Pancreas (tissue), 10 donors: ENCODE results near the gene PRRX2. TPM values are rescaled to one million over a fixed set of nuclear protein-coding genes. Genes with fewer than 3 reads are reported as not detected.

Experiments
- ATAC-seq, 4 donors: fragments of 200-7000 bp; cut with Tn5 transposase; one replicate each; pipeline versions ENCODE4 v1.8.0 to v1.9.1; 2020; ENCODE audit warnings: mild to moderate bottlenecking in 4 of 4, moderate library complexity in 4 of 4
- DNase-seq, 6 donors: peaks; one replicate each; pipeline ENCODE4 v3.0.0-alpha.2; 2020
- FAIRE-seq: peaks from 2 replicates; lab custom pipeline; 2012; peaks lifted over from hg19 to GRCh38; lab: Jason Lieb, UNC
- H3K27ac ChIP-seq, 4 donors: fragments of 200-600 bp; sonication (generic); 1 replicate in 3 of 4; 2 replicates in 1 of 4; pipeline versions ENCODE4 v1.5.0 to v1.8.0; 2020
- H3K27me3 ChIP-seq, 4 donors: fragments of 200-600 bp; one replicate each; pipeline ENCODE4 v1.8.0; 2021
- H3K36me3 ChIP-seq, 3 donors: fragments of 200-600 bp; sonication (generic) in 1 of 3; one replicate each; pipeline versions ENCODE4 v1.5.0 to v1.8.0; 2020 to 2021
- H3K4me1 ChIP-seq, 3 donors: fragments of 200-600 bp; one replicate each; pipeline ENCODE4 v1.8.0; 2021
- H3K4me3 ChIP-seq, 4 donors: fragments of 200-600 bp; sonication (generic) in 2 of 4; one replicate each; pipeline versions ENCODE4 v1.5.0 to v1.8.0; 2020 to 2021
- H3K9me3 ChIP-seq, 4 donors: fragments of 200-600 bp; one replicate each; pipeline ENCODE4 v1.8.0; 2021
- WGBS, 2 donors: extraction: QIAGEN DNeasy Blood & Tissue Kit; methylation state at CpG; one replicate each; pipeline ENCODE4 v1.1.7; 2013; 5-methylcytosine and 5-hydroxymethylcytosine counted together
- intact Hi-C, 3 donors: fragments of 100-400 bp; cut with DNase I; formaldehyde crosslinking; loops; one replicate each; pipeline versions ENCODE4 v1.11.1 to v1.14.2; 2022
- polyA plus RNA-seq, 2 donors: library from polyadenylated mRNA; stranded (reverse); fragments of 200-250 nt; gene quantifications; one replicate each; pipeline ENCODE4 v1.2.3, GENCODE V29; 2013
- total RNA-seq, 6 donors: library from RNA; stranded (reverse); fragmentation: NEBNext Ultra II Directional in 4 of 6; extraction: Animal tissue kit (Norgen Biotek cat#: 25700) in 4 of 6; gene quantifications; one replicate each; pipeline versions ENCODE4 v1.2.1 to v1.2.4, GENCODE V29; 2021 to 2023
- TF ChIP-seq, protein P1 (sequence below), 4 donors: fragments of 200-600 bp; sonication (generic) in 3 of 4; IDR thresholded peaks; one replicate each; pipeline versions ENCODE4 v1.5.0 to v1.8.0; 2021; ENCODE audit warnings: antibody characterized with exemption in 4 of 4
- donor health status: healthy with polysubstance abuse.
- donor health status: DM: no; HTN: no; CAD: no; lungs with moderate emphysema.
- donor health status: DM: no; HTN: no; CAD: no.
- donor health status: control.
- donor health status: control.
- donor health status: Bipolar disorder and iron deficiency.
- donor health status: DM: yes; HTN: yes; CAD: no.
- donor health status: DM: no; HTN: no; CAD: no.
- donor health status: DM: no; HTN: no; CAD: no.
- donor health status: DM: yes; HTN: yes; CAD: no.

PRRX2 gene
- total and polyA plus RNA-seq, 8 donors: 0.16 to 2.0 (median 0.64) TPM; not detected in 1

DNA sequence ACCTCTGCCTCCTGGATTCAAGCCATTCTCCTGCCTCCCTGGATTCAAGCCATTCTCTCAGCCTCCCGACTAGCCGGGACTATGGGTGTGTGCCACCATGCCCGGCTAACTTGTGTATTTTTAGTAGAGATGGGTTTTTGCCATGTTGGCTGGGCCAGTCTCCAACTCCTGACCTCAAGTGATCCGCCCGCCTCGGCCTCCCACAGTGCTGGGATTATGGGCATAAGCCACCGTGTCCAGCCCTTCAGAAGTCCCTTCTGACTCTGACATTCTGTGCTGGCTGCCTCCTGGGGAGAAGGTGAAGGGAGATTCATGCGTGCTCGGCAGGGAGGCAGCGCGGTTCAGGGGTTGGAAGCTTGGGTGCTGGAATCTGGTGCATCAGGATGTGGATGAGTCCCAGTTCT is 28.8 kb downstream of the PRRX2 start:
- Histone ChIP-seq H3K9me3 (no peaks in the 10 kb centered on the region), H3K27me3 (no peaks in the 10 kb centered on the region), H3K27ac (no peak overlapping the region), H3K4me3 (no peak overlapping the region), H3K4me1 (peaks cover 0 to 8% (median 5%) of the 10 kb centered on the region in 3 donors), H3K36me3 (no peaks in the 10 kb centered on the region)
- intact Hi-C loops: no loop called here
- no peak for FAIRE-seq
- no peak for ATAC-seq
- TF ChIP-seq, protein P1, sequence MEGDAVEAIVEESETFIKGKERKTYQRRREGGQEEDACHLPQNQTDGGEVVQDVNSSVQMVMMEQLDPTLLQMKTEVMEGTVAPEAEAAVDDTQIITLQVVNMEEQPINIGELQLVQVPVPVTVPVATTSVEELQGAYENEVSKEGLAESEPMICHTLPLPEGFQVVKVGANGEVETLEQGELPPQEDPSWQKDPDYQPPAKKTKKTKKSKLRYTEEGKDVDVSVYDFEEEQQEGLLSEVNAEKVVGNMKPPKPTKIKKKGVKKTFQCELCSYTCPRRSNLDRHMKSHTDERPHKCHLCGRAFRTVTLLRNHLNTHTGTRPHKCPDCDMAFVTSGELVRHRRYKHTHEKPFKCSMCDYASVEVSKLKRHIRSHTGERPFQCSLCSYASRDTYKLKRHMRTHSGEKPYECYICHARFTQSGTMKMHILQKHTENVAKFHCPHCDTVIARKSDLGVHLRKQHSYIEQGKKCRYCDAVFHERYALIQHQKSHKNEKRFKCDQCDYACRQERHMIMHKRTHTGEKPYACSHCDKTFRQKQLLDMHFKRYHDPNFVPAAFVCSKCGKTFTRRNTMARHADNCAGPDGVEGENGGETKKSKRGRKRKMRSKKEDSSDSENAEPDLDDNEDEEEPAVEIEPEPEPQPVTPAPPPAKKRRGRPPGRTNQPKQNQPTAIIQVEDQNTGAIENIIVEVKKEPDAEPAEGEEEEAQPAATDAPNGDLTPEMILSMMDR (IDR thresholded peaks at IDR 0.05): no peak
- WGBS, 2 donors: 57 to 72% methylated on average over 11 of the region's 11 CpGs
- DNase-seq: no peak

DNA sequence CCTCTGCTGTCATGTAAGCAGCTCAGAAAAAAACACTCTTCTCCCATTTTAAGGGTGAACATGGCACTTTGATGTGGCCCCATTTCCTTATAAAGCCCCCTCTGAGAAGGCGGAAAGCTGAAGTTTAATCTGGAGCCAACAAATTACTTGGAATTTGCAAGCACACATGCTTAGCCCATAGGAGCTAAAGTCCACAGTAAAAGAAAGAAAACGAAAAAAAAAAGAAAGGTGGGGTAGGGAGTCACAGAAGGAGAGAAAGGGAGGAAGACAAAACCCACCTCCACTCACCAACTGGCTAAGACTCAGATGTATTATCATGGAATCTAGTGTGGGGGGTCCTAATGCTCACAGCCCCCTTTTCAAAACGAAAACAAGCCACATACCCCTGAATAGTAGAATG is 30.4 kb downstream of the PRRX2 start:
- Histone ChIP-seq H3K4me1 (peaks cover 0 to 8% (median 5%) of the 10 kb centered on the region in 3 donors), H3K4me3 (no peak overlapping the region), H3K27me3 (peaks cover 0 to 5% (median 0%) of the 10 kb centered on the region in 4 donors), H3K36me3 (no peaks in the 10 kb centered on the region), H3K27ac (no peak overlapping the region), H3K9me3 (no peaks in the 10 kb centered on the region)
- intact Hi-C loops: no loop called here
- DNase-seq: no peak
- FAIRE-seq: no peak
- WGBS, 2 donors: 57 to 61% methylated on average over 3 of the region's 3 CpGs
- ATAC-seq: no peak
- TF ChIP-seq, protein P1 (IDR thresholded peaks at IDR 0.05): no peak

DNA sequence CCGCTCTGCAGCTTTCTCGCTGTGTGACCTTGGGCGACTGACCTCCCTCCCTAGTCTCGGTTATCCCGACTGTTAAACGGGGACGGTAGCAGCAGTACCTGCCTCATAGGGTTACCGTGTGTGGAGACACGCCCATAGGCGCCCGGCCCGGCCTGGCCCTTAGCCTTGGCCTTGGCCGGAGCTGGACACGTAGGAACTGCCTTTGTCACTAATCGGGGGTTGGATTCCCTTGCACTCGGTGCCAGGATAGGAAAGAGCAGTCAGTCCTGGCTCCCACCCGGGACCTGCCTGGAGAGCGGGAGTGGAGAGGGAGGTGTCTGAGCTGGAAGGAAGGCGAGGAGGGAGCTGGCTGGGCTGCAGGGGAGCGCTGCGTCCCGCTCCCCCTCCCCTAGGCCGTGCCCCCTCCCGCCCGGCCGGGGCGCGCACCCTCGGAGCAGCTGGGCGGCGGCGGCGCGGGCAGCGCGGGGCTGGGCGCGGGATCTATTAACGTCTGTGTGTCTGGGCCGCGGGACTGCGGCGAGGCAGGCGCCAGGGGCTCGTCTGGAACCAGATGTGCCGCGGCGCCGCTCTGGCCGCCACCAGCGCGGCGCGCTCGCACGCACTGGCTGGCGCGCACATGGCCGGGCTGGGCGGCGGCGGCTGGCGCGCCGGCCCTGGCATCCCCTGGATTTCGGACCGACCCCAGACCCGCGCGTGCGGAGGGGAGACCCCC is 31.7 kb downstream of the PRRX2 start:
- no peak for FAIRE-seq

DNA sequence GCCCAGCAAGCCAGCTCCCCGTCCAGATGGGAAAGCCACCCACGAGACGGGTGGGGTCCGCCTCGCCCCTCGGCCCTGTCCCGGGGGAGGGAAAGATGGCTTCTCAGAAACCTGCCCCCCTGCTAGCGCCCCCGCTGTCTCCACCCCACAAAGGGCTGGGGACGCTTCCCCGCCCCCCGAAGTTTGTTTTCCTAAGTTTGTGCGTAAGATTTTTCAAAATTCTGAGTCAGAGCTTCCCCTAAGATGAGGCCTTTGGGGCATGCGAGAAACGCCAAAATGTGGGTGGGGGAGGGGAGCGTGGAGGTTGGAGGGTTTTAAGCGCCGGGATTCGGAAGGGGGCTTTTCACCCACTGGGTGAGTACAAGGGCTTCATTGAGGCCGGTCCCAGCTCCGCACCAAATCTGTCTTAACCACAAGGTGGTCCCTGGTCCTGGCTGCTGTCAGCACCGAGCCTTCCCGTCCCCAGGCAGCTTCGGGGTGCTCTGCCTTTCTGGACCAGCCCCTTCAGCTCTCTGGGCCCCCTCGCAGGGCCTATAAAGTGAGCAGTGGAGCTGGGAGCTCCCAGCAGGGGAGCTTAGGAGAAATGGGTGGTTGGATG is 32.3 kb downstream of the PRRX2 start:
- no peaks in the 10 kb centered on the region for H3K36me3 ChIP-seq
- intact Hi-C loops: no loop called here
- peaks cover 0 to 8% (median 5%) of the 10 kb centered on the region in 3 donors for H3K4me1 ChIP-seq
- no peak for FAIRE-seq
- H3K9me3 ChIP-seq: no peaks in the 10 kb centered on the region
- DNase-seq: no peak
- H3K27me3 ChIP-seq: peaks cover 0 to 5% (median 0%) of the 10 kb centered on the region in 4 donors
- peak in 3 of 4 donors; percentile 8 to 44 (median 41) for ATAC-seq
- WGBS, 2 donors: 4 to 6% methylated on average over 24 to 25 of the region's 25 CpGs
- H3K27ac ChIP-seq: no peak overlapping the region
- peak overlapping the region in 2 of 4 donors; percentile 27 to 39 for H3K4me3 ChIP-seq
- TF ChIP-seq, protein P1 (IDR thresholded peaks at IDR 0.05): no peak

More for the DNA sequence above, 31.7 kb downstream of the PRRX2 start:
- DNase-seq (peak in 4 of 6 donors; percentile 26 to 66 (median 40)), ATAC-seq (peak; percentile 31 to 77 (median 66))
- Histone ChIP-seq H3K27ac (no peak overlapping the region), H3K27me3 (peaks cover 0 to 5% (median 0%) of the 10 kb centered on the region in 4 donors), H3K4me3 (peak overlapping the region in 2 of 4 donors; percentile 27 to 39), H3K36me3 (no peaks in the 10 kb centered on the region), H3K4me1 (peaks cover 0 to 8% (median 5%) of the 10 kb centered on the region in 3 donors), H3K9me3 (no peaks in the 10 kb centered on the region)
- intact Hi-C loops: no loop called here
- 1 to 5% methylated on average over 31 to 71 of the region's 71 CpGs for WGBS, 2 donors
- TF ChIP-seq, protein P1 (IDR thresholded peaks at IDR 0.05): no peak
